NCI-H2107 treated with DMSO at 0.1 percent for 48 hours (cell line): ENCODE measurements around the gene ABCC9.

Experiments
- DNase-seq: peaks from one replicate; lab custom pipeline; 2025; ENCODE audit not compliant: unreplicated experiment; lab: John Stamatoyannopoulos, UW

Gene ABCC9

DNA sequence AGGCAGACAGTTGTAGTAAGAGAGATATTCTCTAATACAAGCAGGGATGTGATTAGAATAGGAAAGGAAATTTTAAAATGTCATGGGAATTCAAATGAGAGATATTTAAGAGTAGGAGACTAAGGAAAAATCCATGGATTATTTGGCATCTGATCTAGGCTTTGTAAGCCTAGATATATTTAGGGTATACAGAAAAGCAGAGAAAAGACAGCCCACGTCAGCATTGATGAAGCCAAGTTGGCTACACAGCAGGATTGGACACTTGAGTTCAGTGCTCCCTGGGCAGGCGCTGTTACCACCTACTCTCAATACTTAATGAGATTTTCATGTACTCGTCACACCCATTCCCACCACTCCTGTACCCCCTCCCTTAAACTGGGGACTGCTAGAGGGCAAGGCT, 165.1 kb downstream of the ABCC9 start:
- DNase-seq, result no peak

DNA sequence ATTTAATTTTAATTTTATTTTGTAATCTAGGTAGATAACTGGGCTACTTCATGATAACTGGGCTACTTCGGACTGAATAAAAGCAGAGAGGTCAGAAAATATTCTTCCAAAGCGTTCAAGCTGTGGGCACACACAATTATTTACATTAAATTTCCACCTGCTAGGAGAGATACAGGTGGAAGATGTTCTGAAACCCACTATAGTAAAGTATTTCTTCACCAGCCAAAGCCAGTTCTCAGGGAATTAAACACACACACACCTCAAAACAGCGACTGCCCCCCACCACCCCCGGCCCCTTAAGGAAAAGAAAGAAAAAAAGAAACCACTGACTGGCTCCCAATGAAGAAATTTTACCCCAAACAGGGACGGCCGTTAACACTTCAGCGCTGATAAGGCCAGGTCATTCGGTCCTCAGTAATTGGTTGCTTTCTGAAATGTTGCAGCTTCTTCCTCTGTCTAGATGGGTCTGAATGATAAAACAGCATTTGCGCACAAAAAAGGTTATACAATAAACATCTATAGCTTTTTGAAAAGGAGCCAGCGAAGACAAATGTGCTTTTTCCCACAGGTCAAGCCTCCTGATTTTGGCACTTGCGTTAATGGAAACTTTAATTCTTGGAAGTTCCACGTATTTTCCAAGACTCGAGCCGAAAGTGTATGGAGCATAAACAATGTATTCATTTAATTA, 165.9 kb downstream of the ABCC9 start:
- DNase-seq, result no peak

DNA sequence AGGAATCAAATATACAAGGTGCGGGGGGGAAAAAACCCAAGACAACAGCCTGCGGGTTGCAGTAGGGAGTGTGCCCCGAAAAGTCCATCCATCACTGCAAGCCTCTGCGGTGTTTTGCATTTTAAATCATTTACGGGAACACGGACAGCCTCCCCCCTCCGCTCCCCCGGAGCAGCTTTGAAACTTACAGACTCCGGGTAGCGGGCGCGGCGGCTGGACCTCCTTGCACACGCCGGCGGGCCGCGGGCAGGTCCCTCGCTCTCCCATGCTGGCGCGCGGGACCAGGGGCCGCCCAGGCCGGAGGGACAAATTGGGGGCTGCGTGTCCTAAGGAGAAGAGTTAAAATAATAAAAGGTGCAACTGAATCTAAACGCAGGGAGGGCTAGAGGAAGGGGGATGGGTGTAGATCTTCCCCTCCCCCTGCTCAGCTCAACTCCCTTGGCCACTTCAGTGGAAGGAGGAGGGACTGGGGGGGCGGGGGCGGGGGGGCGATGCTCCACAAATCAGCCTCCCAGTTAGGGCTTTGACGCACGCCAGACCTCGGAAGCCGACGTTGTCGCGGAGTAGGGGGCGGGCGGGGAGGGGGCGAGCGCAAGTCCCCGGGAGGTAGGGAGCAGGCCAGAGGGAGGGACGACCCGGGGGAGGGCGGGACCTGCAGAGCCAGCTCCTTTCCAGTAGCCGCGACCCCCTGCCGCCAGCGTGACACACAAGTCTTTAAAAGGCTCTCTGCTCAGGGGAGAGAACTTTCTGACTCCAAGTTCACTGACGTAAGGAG, 166.7 kb downstream of the ABCC9 start, which contains the start of gene KCNJ8:
KCNJ8 (minus strand) TSS at position 349 of the 775 bp plus-strand sequence. CDS start 1,090 bp downstream, outside the sequence.
- no peak for DNase-seq

GRCh38 chr12:21773806-21774205, 167.4 kb downstream of the ABCC9 start:
- DNase-seq, result no peak

DNA sequence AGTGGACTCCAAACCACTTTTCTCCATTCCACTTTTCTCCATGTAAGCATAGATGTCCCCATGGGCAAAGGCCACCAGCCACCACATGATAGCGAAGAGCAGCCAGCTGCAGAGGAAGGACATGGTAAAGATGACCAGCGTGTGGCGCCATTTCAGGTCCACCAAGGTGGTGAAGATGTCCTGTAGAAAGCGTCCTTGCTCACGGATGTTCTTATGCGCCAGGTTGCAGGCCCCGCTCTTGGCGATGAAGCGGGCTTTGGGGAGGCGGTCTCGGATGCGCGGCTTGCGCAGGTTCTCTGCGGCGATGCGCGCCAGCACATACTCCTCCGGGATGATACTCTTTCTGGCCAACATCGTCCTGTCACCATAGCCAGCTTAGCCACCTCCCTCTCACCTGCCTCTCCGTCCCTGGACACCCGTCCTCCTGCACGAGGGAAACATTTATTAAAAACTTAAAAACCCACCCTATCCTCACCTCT, 167.9 kb downstream of the ABCC9 start:
- no peak for DNase-seq

DNA sequence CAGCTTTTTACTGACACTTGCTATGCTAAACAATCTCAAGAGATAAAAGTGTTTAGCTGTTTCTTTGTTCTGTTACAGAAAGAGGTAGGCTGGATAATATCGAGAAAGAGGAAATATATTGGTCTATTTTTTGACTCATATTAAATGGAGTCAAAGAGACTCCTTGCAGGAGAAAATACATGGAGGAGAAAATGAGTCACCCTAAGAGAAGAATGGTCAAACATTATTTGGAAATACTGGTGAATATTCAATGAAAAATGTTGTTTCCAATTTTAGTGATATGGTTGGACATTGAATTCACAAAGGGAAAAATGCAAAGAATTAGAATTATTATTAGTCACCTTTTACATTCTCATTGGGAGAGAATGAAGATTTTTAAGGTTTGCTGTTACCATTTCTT, 169.9 kb downstream of the ABCC9 start:
- no peak for DNase-seq

DNA sequence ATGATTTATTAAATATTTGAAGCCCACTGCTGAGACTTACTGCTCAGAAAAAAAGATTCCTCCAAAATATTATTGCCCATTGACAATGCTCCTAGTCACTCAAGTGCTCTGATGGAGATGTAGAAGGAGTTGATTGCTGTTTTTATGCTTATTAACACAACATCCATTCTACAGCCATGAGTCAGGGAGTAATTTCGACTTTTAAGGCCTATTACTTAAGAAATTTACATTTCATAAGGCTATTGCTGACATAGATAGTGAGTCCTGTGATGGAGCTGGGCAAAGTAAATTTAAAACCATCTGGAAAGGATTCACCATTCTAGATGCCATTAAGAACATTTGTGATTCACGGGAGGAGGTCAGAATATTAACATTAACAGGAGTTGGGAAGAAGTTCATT, 171.9 kb downstream of the ABCC9 start:
- no peak for DNase-seq

- no peak for DNase-seq
These were observed 174.8 kb downstream of the ABCC9 start for GRCh38 chr12:21766403-21766802.

DNA sequence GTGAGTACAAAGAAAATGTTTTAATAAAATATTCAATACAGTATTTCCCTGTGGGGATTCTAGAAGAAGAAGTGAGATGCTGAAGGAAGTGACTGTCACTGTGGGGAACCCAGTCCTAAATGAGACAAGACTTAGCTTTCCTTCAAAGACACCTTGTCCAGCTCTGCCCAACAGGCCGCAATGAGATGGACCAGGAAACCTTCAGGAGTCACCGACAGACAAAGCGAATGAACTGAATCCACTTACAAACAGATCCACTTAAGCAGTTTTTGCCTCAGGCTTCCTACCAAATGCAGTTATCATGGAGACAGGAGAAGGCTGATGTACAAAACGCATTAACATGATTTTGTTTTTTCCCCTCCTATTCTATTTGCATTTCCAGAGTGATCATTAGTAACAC, 176.3 kb downstream of the ABCC9 start:
- DNase-seq, result no peak

GRCh38 chr12:21764065-21764464, 177.2 kb downstream of the ABCC9 start:
- no peak for DNase-seq

DNA sequence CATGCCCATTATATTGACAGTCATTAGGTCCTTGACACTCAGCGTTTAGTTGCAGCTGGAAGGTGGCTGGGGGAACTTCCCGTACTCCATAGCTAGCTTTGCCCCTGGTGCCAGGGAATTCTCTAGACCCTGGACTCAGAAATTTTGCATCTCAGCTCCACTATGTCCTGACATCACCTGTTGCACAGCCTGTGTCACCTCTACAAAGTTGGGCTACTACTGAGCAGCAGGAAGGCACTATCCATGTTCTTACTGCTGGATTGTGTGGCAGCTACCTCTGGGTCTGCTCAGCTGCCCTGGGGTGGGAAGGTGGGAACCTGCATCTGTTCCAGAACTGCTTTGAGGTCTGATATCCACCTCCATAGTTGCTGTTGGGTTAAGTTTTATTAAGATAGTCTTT, 177.7 kb downstream of the ABCC9 start:
- no peak for DNase-seq

- no peak for DNase-seq
These were observed 181.5 kb downstream of the ABCC9 start for GRCh38 chr12:21759737-21760136.

- no peak for DNase-seq
These were observed 183.5 kb downstream of the ABCC9 start for GRCh38 chr12:21757735-21758134.

DNA sequence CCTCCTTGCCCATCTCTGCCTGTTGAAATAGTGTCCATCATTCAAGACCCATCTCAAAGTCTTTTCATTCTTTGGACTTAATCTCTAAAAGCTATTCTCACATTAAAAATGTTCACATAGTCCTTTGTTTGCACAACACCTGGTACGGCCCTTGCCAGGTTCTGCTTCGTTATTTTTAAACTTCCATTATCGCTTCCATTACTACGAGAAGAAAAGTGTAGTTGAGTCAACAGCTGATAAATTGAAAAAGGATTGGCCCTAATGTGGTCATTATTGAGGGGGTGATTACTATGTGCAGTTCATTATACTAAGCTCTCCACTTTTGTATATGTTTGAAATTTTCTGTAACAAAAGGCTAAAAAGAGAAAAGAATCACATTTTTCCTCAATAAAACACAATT, 184.5 kb downstream of the ABCC9 start:
- no peak for DNase-seq

DNA sequence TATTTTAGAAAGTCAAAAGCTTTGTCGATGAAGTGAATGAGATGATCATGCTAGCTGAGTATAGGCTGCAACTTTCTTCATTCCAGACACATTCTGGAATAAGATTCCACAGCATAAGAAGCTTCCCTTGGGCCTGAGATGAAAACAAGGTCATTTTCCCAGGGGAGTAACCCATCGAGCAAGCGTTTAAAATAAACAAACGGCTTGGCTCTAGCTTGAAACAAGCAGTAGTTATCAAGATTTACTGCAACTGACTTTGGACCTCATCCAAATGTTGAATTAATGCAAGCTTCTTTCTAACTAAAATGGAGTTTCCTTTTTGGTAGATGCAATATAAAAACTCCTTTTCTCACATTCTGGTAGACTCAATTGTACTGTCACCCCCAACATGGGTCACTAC, 189.7 kb downstream of the ABCC9 start:
- DNase-seq, result no peak
